WTC11 (cell line): Measurements from ENCODE around the gene DMTF1. TPM values are rescaled to one million over a fixed set of nuclear protein-coding genes. Genes with fewer than 3 reads are reported as not detected.

ENCODE experiments used
- ATAC-seq: fragments of 200-7000 bp; cut with Tn5 transposase; 2 replicates; pipeline ENCODE4 v1.10.0; 2021; ENCODE audit warnings: mild to moderate bottlenecking, moderate library complexity
- CTCF ChIA-PET: fragments of 300-600 bp; sonication (Branson Sonifier 250); formaldehyde crosslinking; loops from one replicate; lab custom pipeline; 2021; ENCODE audit warnings: antibody characterized with exemption; lab: Charles Lee
- POLR2A ChIA-PET: fragments of 350-600 bp; sonication (Branson Sonifier 250); formaldehyde crosslinking; loops from one replicate; lab custom pipeline; 2021; ENCODE audit warnings: antibody characterized with exemption; lab: Charles Lee
- DNase-seq: peaks from one replicate; pipeline ENCODE4 v3.0.0; 2021; ENCODE audit warnings: low spot score
- H3K27ac Mint-ChIP-seq: 2 replicates; pipeline ENCODE4 v1.8.0; 2021; ENCODE audit warnings: mixed read lengths
- H3K27me3 Mint-ChIP-seq: 2 replicates; pipeline ENCODE4 v1.8.0; 2021; ENCODE audit warnings: low read depth, mild to moderate bottlenecking, moderate library complexity, mixed read lengths
- H3K36me3 Mint-ChIP-seq: 2 replicates; pipeline ENCODE4 v1.8.0; 2021; ENCODE audit warnings: mixed read lengths
- H3K4me1 Mint-ChIP-seq: 2 replicates; pipeline ENCODE4 v1.8.0; 2022; ENCODE audit warnings: mixed read lengths
- H3K4me3 Mint-ChIP-seq: 2 replicates; pipeline ENCODE4 v1.8.0; 2021; ENCODE audit warnings: mild to moderate bottlenecking, moderate library complexity, mixed read lengths
- H3K9me3 Mint-ChIP-seq: 2 replicates; pipeline ENCODE4 v1.8.0; 2021; ENCODE audit warnings: mixed read lengths
- CREB1 ChIP-seq: sonication (generic); formaldehyde crosslinking; IDR thresholded peaks from 2 replicates; pipeline ENCODE4 v1.8.0; 2023; ENCODE audit warnings: mild to moderate bottlenecking, missing genetic modification reagents
- MAX ChIP-seq: sonication (generic); formaldehyde crosslinking; IDR thresholded peaks from 2 replicates; pipeline ENCODE4 v1.8.0; 2022; ENCODE audit warnings: mild to moderate bottlenecking, missing genetic modification reagents
- MLX ChIP-seq: sonication (generic); formaldehyde crosslinking; IDR thresholded peaks from 2 replicates; pipeline ENCODE4 v1.8.1; 2023; ENCODE audit warnings: mild to moderate bottlenecking, missing genetic modification reagents, moderate library complexity
- NFATC4 ChIP-seq: fragments of 250-450 bp; sonication (Bioruptor Pico); IDR thresholded peaks from 2 replicates; pipeline ENCODE4 v1.9.0; 2021; ENCODE audit warnings: mild to moderate bottlenecking
- NR1H2 ChIP-seq: sonication (generic); formaldehyde crosslinking; IDR thresholded peaks from 2 replicates; pipeline ENCODE4 v1.9.0; 2021; ENCODE audit warnings: mild to moderate bottlenecking, moderate library complexity, missing genetic modification reagents
- NR2C2 ChIP-seq: sonication (generic); formaldehyde crosslinking; IDR thresholded peaks from 2 replicates; pipeline ENCODE4 v1.8.0; 2022; ENCODE audit warnings: mild to moderate bottlenecking, missing genetic modification reagents
- NR3C1 ChIP-seq: sonication (generic); formaldehyde crosslinking; conservative IDR thresholded peaks from 2 replicates; pipeline ENCODE4 v1.8.1; 2023; ENCODE audit warnings: low read depth, mild to moderate bottlenecking, missing genetic modification reagents
- SMAD4 ChIP-seq: sonication (generic); formaldehyde crosslinking; IDR thresholded peaks from 2 replicates; pipeline ENCODE4 v1.8.0; 2022; ENCODE audit warnings: mild to moderate bottlenecking, missing genetic modification reagents
- SOX15 ChIP-seq: fragments of 250-450 bp; sonication (Bioruptor Pico); IDR thresholded peaks from 2 replicates; pipeline ENCODE4 v1.9.0; 2021; ENCODE audit warnings: mild to moderate bottlenecking
- STAT6 ChIP-seq: sonication (generic); formaldehyde crosslinking; conservative IDR thresholded peaks from 2 replicates; pipeline ENCODE4 v1.8.1; 2023; ENCODE audit warnings: mild to moderate bottlenecking, low read depth, missing genetic modification reagents, moderate library complexity
- TCF7 ChIP-seq: sonication (generic); formaldehyde crosslinking; IDR thresholded peaks from 2 replicates; pipeline ENCODE4 v1.8.0; 2022; ENCODE audit warnings: mild to moderate bottlenecking, low read depth, missing genetic modification reagents, moderate library complexity
- TP53 ChIP-seq: sonication (generic); formaldehyde crosslinking; IDR thresholded peaks from 2 replicates; pipeline ENCODE4 v1.8.1; 2023; ENCODE audit warnings: mild to moderate bottlenecking, missing genetic modification reagents
- ZNF121 ChIP-seq: sonication (generic); formaldehyde crosslinking; IDR thresholded peaks from 2 replicates; pipeline ENCODE4 v1.8.0; 2023; ENCODE audit warnings: missing genetic modification reagents
- ZNF396 ChIP-seq: fragments of 250-450 bp; sonication (Bioruptor Pico); IDR thresholded peaks from 2 replicates; pipeline ENCODE4 v1.8.0; 2021; ENCODE audit warnings: mild to moderate bottlenecking, moderate library complexity, borderline replicate concordance
- ZNF423 ChIP-seq: fragments of 250-450 bp; sonication (Bioruptor Pico); IDR thresholded peaks from 2 replicates; pipeline ENCODE4 v2.1.2; 2022; ENCODE audit warnings: mild to moderate bottlenecking, moderate library complexity
- total RNA-seq: library from RNA; stranded (reverse); gene quantifications from 3 replicates; pipeline ENCODE4 v1.2.3, GENCODE V29; 2021
- TF ChIP-seq, protein P1 (sequence below): sonication (generic); formaldehyde crosslinking; IDR thresholded peaks from 2 replicates; pipeline ENCODE4 v1.8.0; 2023; ENCODE audit warnings: missing genetic modification reagents
- TF ChIP-seq, protein P2 (sequence below): fragments of 250-450 bp; sonication (Bioruptor Pico); IDR thresholded peaks from 2 replicates; pipeline ENCODE4 v1.8.0; 2021; ENCODE audit warnings: mild to moderate bottlenecking
- TF ChIP-seq, protein P3 (sequence below): fragments of 250-450 bp; sonication (Bioruptor Pico); IDR thresholded peaks from 2 replicates; pipeline ENCODE4 v2.1.2; 2022; ENCODE audit warnings: mild to moderate bottlenecking, moderate library complexity
- TF ChIP-seq, protein P4 (sequence below): sonication (generic); formaldehyde crosslinking; IDR thresholded peaks from 2 replicates; pipeline ENCODE4 v1.8.0; 2022; ENCODE audit warnings: mild to moderate bottlenecking, missing genetic modification reagents
- TF ChIP-seq, protein P5 (sequence below): fragments of 250-450 bp; sonication (Bioruptor Pico); IDR thresholded peaks from 2 replicates; pipeline ENCODE4 v1.9.0; 2021; ENCODE audit warnings: mild to moderate bottlenecking, borderline replicate concordance
- TF ChIP-seq, protein P6 (sequence below): sonication (generic); formaldehyde crosslinking; IDR thresholded peaks from 2 replicates; pipeline ENCODE4 v1.8.0; 2022; ENCODE audit warnings: mild to moderate bottlenecking, missing genetic modification reagents

DMTF1 gene
- total RNA-seq, 1 experiment from 2014 or later, result 79.3 TPM

- H3K27me3 Mint-ChIP-seq, result no peaks in the 10 kb centered on the region
- no peak overlapping the region for H3K4me3 Mint-ChIP-seq
- no peaks in the 10 kb centered on the region for H3K9me3 Mint-ChIP-seq
- no peak overlapping the region for H3K27ac Mint-ChIP-seq
- TF ChIP-seq NR2C2 (CRISPR knock-in tag) (no peak), ZNF121 (CRISPR knock-in tag) (peak; percentile 80)
- ATAC-seq (no peak), DNase-seq (no peak)
- H3K36me3 Mint-ChIP-seq, result peaks cover 71% of the 10 kb centered on the region
- ChIA-PET CTCF (no interaction called here), POLR2A (no interaction called here)
- H3K4me1 Mint-ChIP-seq, result no peaks in the 10 kb centered on the region
Measured at GRCh38 chr7:87187120-87187519, 34.9 kb downstream of the DMTF1 start.

GRCh38 chr7:87188930-87189329 is 36.7 kb downstream of the DMTF1 start:
- ATAC-seq, result no peak
- POLR2A ChIA-PET, result no interaction called here
- Mint-ChIP-seq H3K4me3 (no peak overlapping the region), H3K27me3 (no peaks in the 10 kb centered on the region), H3K9me3 (no peaks in the 10 kb centered on the region), H3K4me1 (no peaks in the 10 kb centered on the region), H3K27ac (no peak overlapping the region), H3K36me3 (peaks cover 67% of the 10 kb centered on the region)
- TF ChIP-seq, protein P1, sequence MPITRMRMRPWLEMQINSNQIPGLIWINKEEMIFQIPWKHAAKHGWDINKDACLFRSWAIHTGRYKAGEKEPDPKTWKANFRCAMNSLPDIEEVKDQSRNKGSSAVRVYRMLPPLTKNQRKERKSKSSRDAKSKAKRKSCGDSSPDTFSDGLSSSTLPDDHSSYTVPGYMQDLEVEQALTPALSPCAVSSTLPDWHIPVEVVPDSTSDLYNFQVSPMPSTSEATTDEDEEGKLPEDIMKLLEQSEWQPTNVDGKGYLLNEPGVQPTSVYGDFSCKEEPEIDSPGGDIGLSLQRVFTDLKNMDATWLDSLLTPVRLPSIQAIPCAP (CRISPR knock-in tag), result no peak
- no peak for TF ChIP-seq TP53 (CRISPR knock-in tag)
- TF ChIP-seq, protein P2, sequence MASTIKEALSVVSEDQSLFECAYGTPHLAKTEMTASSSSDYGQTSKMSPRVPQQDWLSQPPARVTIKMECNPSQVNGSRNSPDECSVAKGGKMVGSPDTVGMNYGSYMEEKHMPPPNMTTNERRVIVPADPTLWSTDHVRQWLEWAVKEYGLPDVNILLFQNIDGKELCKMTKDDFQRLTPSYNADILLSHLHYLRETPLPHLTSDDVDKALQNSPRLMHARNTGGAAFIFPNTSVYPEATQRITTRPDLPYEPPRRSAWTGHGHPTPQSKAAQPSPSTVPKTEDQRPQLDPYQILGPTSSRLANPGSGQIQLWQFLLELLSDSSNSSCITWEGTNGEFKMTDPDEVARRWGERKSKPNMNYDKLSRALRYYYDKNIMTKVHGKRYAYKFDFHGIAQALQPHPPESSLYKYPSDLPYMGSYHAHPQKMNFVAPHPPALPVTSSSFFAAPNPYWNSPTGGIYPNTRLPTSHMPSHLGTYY (CRISPR knock-in tag), result no peak
- no peak for TF ChIP-seq ZNF423
- TF ChIP-seq, protein P3, sequence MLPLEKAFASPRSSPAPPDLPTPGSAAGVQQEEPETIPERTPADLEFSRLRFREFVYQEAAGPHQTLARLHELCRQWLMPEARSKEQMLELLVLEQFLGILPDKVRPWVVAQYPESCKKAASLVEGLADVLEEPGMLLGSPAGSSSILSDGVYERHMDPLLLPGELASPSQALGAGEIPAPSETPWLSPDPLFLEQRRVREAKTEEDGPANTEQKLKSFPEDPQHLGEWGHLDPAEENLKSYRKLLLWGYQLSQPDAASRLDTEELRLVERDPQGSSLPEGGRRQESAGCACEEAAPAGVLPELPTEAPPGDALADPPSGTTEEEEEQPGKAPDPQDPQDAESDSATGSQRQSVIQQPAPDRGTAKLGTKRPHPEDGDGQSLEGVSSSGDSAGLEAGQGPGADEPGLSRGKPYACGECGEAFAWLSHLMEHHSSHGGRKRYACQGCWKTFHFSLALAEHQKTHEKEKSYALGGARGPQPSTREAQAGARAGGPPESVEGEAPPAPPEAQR, result no peak
- TF ChIP-seq NFATC4, result no peak
- TF ChIP-seq, protein P4, sequence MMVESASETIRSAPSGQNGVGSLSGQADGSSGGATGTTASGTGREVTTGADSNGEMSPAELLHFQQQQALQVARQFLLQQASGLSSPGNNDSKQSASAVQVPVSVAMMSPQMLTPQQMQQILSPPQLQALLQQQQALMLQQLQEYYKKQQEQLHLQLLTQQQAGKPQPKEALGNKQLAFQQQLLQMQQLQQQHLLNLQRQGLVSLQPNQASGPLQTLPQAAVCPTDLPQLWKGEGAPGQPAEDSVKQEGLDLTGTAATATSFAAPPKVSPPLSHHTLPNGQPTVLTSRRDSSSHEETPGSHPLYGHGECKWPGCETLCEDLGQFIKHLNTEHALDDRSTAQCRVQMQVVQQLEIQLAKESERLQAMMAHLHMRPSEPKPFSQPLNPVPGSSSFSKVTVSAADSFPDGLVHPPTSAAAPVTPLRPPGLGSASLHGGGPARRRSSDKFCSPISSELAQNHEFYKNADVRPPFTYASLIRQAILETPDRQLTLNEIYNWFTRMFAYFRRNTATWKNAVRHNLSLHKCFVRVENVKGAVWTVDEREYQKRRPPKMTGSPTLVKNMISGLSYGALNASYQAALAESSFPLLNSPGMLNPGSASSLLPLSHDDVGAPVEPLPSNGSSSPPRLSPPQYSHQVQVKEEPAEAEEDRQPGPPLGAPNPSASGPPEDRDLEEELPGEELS (CRISPR knock-in tag), result no peak
- TF ChIP-seq ZNF121 (CRISPR knock-in tag), result no peak
- TF ChIP-seq ZNF396, result no peak
- TF ChIP-seq STAT6 (CRISPR knock-in tag), result no peak
- TF ChIP-seq MLX (CRISPR knock-in tag), result no peak
- TF ChIP-seq SOX15, result no peak
- no peak for TF ChIP-seq SMAD4 (CRISPR knock-in tag)
- TF ChIP-seq TCF7 (CRISPR knock-in tag), result no peak
- no peak for TF ChIP-seq NR1H2 (CRISPR knock-in tag)
- TF ChIP-seq MAX (CRISPR knock-in tag), result no peak
- TF ChIP-seq, protein P5, sequence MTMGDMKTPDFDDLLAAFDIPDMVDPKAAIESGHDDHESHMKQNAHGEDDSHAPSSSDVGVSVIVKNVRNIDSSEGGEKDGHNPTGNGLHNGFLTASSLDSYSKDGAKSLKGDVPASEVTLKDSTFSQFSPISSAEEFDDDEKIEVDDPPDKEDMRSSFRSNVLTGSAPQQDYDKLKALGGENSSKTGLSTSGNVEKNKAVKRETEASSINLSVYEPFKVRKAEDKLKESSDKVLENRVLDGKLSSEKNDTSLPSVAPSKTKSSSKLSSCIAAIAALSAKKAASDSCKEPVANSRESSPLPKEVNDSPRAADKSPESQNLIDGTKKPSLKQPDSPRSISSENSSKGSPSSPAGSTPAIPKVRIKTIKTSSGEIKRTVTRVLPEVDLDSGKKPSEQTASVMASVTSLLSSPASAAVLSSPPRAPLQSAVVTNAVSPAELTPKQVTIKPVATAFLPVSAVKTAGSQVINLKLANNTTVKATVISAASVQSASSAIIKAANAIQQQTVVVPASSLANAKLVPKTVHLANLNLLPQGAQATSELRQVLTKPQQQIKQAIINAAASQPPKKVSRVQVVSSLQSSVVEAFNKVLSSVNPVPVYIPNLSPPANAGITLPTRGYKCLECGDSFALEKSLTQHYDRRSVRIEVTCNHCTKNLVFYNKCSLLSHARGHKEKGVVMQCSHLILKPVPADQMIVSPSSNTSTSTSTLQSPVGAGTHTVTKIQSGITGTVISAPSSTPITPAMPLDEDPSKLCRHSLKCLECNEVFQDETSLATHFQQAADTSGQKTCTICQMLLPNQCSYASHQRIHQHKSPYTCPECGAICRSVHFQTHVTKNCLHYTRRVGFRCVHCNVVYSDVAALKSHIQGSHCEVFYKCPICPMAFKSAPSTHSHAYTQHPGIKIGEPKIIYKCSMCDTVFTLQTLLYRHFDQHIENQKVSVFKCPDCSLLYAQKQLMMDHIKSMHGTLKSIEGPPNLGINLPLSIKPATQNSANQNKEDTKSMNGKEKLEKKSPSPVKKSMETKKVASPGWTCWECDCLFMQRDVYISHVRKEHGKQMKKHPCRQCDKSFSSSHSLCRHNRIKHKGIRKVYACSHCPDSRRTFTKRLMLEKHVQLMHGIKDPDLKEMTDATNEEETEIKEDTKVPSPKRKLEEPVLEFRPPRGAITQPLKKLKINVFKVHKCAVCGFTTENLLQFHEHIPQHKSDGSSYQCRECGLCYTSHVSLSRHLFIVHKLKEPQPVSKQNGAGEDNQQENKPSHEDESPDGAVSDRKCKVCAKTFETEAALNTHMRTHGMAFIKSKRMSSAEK (CRISPR knock-in tag), result no peak
- no peak for TF ChIP-seq CREB1 (CRISPR knock-in tag)
- TF ChIP-seq NR3C1 (CRISPR knock-in tag), result no peak
- TF ChIP-seq, protein P6, sequence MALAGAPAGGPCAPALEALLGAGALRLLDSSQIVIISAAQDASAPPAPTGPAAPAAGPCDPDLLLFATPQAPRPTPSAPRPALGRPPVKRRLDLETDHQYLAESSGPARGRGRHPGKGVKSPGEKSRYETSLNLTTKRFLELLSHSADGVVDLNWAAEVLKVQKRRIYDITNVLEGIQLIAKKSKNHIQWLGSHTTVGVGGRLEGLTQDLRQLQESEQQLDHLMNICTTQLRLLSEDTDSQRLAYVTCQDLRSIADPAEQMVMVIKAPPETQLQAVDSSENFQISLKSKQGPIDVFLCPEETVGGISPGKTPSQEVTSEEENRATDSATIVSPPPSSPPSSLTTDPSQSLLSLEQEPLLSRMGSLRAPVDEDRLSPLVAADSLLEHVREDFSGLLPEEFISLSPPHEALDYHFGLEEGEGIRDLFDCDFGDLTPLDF (CRISPR knock-in tag), result no peak
- CTCF ChIA-PET, result no interaction called here
- DNase-seq, result no peak
